ENCODE data around the gene SLC9A2.

- no peak for TF ChIP-seq EZH2 (IDR thresholded peaks at IDR 0.05; ENCODE audit: insufficient read depth, low read length)
- no peak for TF ChIP-seq CTCF (IDR thresholded peaks at IDR 0.05; ENCODE audit: insufficient read depth, low read depth, low read length)
These were observed 84.0 kb downstream of the SLC9A2 start for GRCh38 chr2:102703305-102703704.
